NCI-H187 (cell line): Measurements from ENCODE around the gene TRMT2A.

Source experiments
- DNase-seq, 2 experiments: peaks; one replicate each; lab custom pipeline; 2025; lab: John Stamatoyannopoulos, UW

Gene TRMT2A

GRCh38 chr22:20148414-20148813, 31.4 kb upstream of the TRMT2A start:
- DNase-seq = no peak

GRCh38 chr22:20147237-20147988, 30.4 kb upstream of the TRMT2A start:
- no peak for DNase-seq

GRCh38 chr22:20146777-20147176, 29.8 kb upstream of the TRMT2A start:
- DNase-seq = no peak

- no peak for DNase-seq
These were observed 28.8 kb upstream of the TRMT2A start for GRCh38 chr22:20145832-20146223.

- DNase-seq = no peak
These were observed 28.3 kb upstream of the TRMT2A start for GRCh38 chr22:20145206-20145831.

- DNase-seq = no peak
These were observed 27.0 kb upstream of the TRMT2A start for GRCh38 chr22:20143883-20144665.

- DNase-seq = no peak
These were observed 25.9 kb upstream of the TRMT2A start for GRCh38 chr22:20142711-20143621.

GRCh38 chr22:20141186-20142077, 24.4 kb upstream of the TRMT2A start:
- no peak for DNase-seq

GRCh38 chr22:20140521-20140964, 23.5 kb upstream of the TRMT2A start:
- DNase-seq = no peak

- no peak for DNase-seq
These were observed 23.1 kb upstream of the TRMT2A start for GRCh38 chr22:20140107-20140445.

- DNase-seq = no peak
These were observed 22.5 kb upstream of the TRMT2A start for GRCh38 chr22:20139391-20140106.

- no peak for DNase-seq
These were observed 21.8 kb upstream of the TRMT2A start for GRCh38 chr22:20138868-20139267.

- DNase-seq = no peak
These were observed 21.4 kb upstream of the TRMT2A start for GRCh38 chr22:20138417-20138738.

- no peak for DNase-seq
These were observed 20.8 kb upstream of the TRMT2A start for GRCh38 chr22:20137671-20138416.

- no peak for DNase-seq
These were observed 20.1 kb upstream of the TRMT2A start for GRCh38 chr22:20137113-20137512.

GRCh38 chr22:20136603-20136873, 19.5 kb upstream of the TRMT2A start:
- no peak for DNase-seq

- no peak for DNase-seq
These were observed 19.0 kb upstream of the TRMT2A start for GRCh38 chr22:20135806-20136602.

- DNase-seq = no peak
These were observed 18.2 kb upstream of the TRMT2A start for GRCh38 chr22:20135265-20135664.

GRCh38 chr22:20133930-20134549, 17.0 kb upstream of the TRMT2A start:
- no peak for DNase-seq
